Brain microvascular endothelial cell (primary cell): Measurements from ENCODE around the gene POLG2.

Experiments used
- DNase-seq: peaks from one replicate; pipeline ENCODE4 v3.0.0-alpha.2; 2020
- H3K27ac ChIP-seq: fragments of 250-450 bp; sonication (Bioruptor Pico); 2 replicates; pipeline ENCODE4 v1.5.1; 2020; ENCODE audit warnings: mild to moderate bottlenecking, moderate library complexity
- H3K27me3 ChIP-seq: fragments of 250-450 bp; sonication (Bioruptor Pico); replicated peaks from 2 replicates; pipeline ENCODE4 v1.5.1; 2020; ENCODE audit warnings: mild to moderate bottlenecking
- H3K36me3 ChIP-seq: fragments of 250-450 bp; sonication (Bioruptor Pico); replicated peaks from 2 replicates; pipeline ENCODE4 v1.5.1; 2020; ENCODE audit warnings: mild to moderate bottlenecking
- H3K4me3 ChIP-seq: 2 replicates; pipeline ENCODE4 v1.5.1; 2011; ENCODE audit warnings: low read depth, mild to moderate bottlenecking, control low read depth, low read length, moderate library complexity
- CTCF ChIP-seq: IDR thresholded peaks from 2 replicates; pipeline ENCODE4 v1.5.1; 2011; ENCODE audit warnings: low read depth, mild to moderate bottlenecking, moderate library complexity, low read length, control low read depth, inconsistent platforms; ENCODE audit errors: missing control alignments
- in situ Hi-C: cut with HindIII; loops from 2 replicates; pipeline ENCODE4 v1.10.0; 2017; ENCODE audit warnings: low sequenced_read_pairs, low pct_ligation_motif_present

Gene POLG2

GRCh38 chr17:64536913-64537312 is 40.1 kb upstream of the POLG2 start:
- no peak for TF ChIP-seq CTCF
- H3K36me3 ChIP-seq: peaks cover 82% of the 10 kb centered on the region
- DNase-seq: no peak
- no peak overlapping the region for H3K4me3 ChIP-seq
- in situ Hi-C loops: no loop called here
- no peak overlapping the region for H3K27ac ChIP-seq
- no peaks in the 10 kb centered on the region for H3K27me3 ChIP-seq

GRCh38 chr17:64535357-64535756 is 38.5 kb upstream of the POLG2 start:
- H3K4me3 ChIP-seq: no peak overlapping the region
- no peak for DNase-seq
- no peak overlapping the region for H3K27ac ChIP-seq
- H3K27me3 ChIP-seq: no peaks in the 10 kb centered on the region
- TF ChIP-seq CTCF: no peak
- in situ Hi-C loops: no loop called here
- peaks cover 78% of the 10 kb centered on the region for H3K36me3 ChIP-seq

- in situ Hi-C loops: no loop called here
- Histone ChIP-seq H3K27ac (no peak overlapping the region), H3K36me3 (peaks cover 78% of the 10 kb centered on the region), H3K4me3 (no peak overlapping the region), H3K27me3 (no peaks in the 10 kb centered on the region)
- no peak for DNase-seq
- peak; percentile 50 for TF ChIP-seq CTCF
Measured at GRCh38 chr17:64534187-64534586, 37.3 kb upstream of the POLG2 start.

GRCh38 chr17:64533784-64534183 is 36.9 kb upstream of the POLG2 start:
- peaks cover 79% of the 10 kb centered on the region for H3K36me3 ChIP-seq
- H3K4me3 ChIP-seq: no peak overlapping the region
- TF ChIP-seq CTCF: no peak
- in situ Hi-C loops: no loop called here
- no peak for DNase-seq
- H3K27ac ChIP-seq: no peak overlapping the region
- H3K27me3 ChIP-seq: no peaks in the 10 kb centered on the region

GRCh38 chr17:64532409-64532808 is 35.6 kb upstream of the POLG2 start:
- no peak overlapping the region for H3K27ac ChIP-seq
- no peak for TF ChIP-seq CTCF
- in situ Hi-C loops: no loop called here
- no peak overlapping the region for H3K4me3 ChIP-seq
- H3K27me3 ChIP-seq: no peaks in the 10 kb centered on the region
- no peak for DNase-seq
- H3K36me3 ChIP-seq: peaks cover 73% of the 10 kb centered on the region

GRCh38 chr17:64531955-64532371 is 35.1 kb upstream of the POLG2 start:
- no peak for TF ChIP-seq CTCF
- Histone ChIP-seq H3K36me3 (peaks cover 73% of the 10 kb centered on the region), H3K4me3 (no peak overlapping the region), H3K27me3 (no peaks in the 10 kb centered on the region), H3K27ac (no peak overlapping the region)
- DNase-seq: no peak
- in situ Hi-C loops: no loop called here
